NCI-H524 treated with DMSO at 0.1 percent for 48 hours (cell line): Measurements from ENCODE around the gene RAB11FIP3.
"Not testable (repeated sequence)": the region's sequence is repeated elsewhere in the genome, so short reads cannot be mapped to it uniquely, and the experiment has no call there.

Source experiments
- DNase-seq: peaks from one replicate; lab custom pipeline; 2025; lab: John Stamatoyannopoulos, UW

Gene RAB11FIP3

GRCh38 chr16:392450-393030 is 32.9 kb upstream of the RAB11FIP3 start:
- DNase-seq = no peak

GRCh38 chr16:396199-396598 is 29.2 kb upstream of the RAB11FIP3 start:
- DNase-seq = no peak

GRCh38 chr16:396605-397004 is 28.8 kb upstream of the RAB11FIP3 start:
- DNase-seq = no peak

GRCh38 chr16:397135-397661 is 28.3 kb upstream of the RAB11FIP3 start, which contains the start of gene NME4:
Gene NME4, plus strand, starts transcription at chr16:397199. Its CDS starts 24 bp downstream, at chr16:397223.
- DNase-seq = no peak

GRCh38 chr16:397736-398332 is 27.6 kb upstream of the RAB11FIP3 start:
- DNase-seq = no peak

- DNase-seq = no peak
Observed at GRCh38 chr16:398561-399339, 26.7 kb upstream of the RAB11FIP3 start.

GRCh38 chr16:399340-400019 is 26.0 kb upstream of the RAB11FIP3 start:
- no peak for DNase-seq

- no peak for DNase-seq
Observed at GRCh38 chr16:400061-400591, 25.3 kb upstream of the RAB11FIP3 start.

- no peak for DNase-seq
Observed at GRCh38 chr16:401468-402348, 23.7 kb upstream of the RAB11FIP3 start, which contains the start of gene DECR2. Gene DECR2, plus strand, starts transcription at chr16:401885. Its CDS starts 79 bp downstream, at chr16:401964.

- no peak for DNase-seq
Observed at GRCh38 chr16:404971-405486, 20.4 kb upstream of the RAB11FIP3 start.

- no peak for DNase-seq
Observed at GRCh38 chr16:405548-406506, 19.6 kb upstream of the RAB11FIP3 start.

GRCh38 chr16:407253-407652 is 18.2 kb upstream of the RAB11FIP3 start:
- DNase-seq = no peak

GRCh38 chr16:410516-411178 is 14.8 kb upstream of the RAB11FIP3 start:
- no peak for DNase-seq

GRCh38 chr16:411576-412265 is 13.7 kb upstream of the RAB11FIP3 start:
- DNase-seq = no peak

GRCh38 chr16:414395-415169 is 10.9 kb upstream of the RAB11FIP3 start:
- no peak for DNase-seq

- DNase-seq = not testable (repeated sequence)
Observed at GRCh38 chr16:415170-415498, 10.3 kb upstream of the RAB11FIP3 start.

GRCh38 chr16:422179-422578 is 3.3 kb upstream of the RAB11FIP3 start:
- not testable (repeated sequence) for DNase-seq
